Prostate gland (tissue), 2 donors: Measurements from ENCODE around the gene ZNF627.

Experiments used
- CTCF ChIP-seq, 4 experiments: fragments of 200-600 bp in 2 of 4; fragments of 450-650 bp in 2 of 4; sonication (generic) in 2 of 4; IDR thresholded peaks; 1 replicate in 3 of 4; 2 replicates in 1 of 4; pipeline ENCODE4 v1.5.1; 2016 to 2019; ENCODE audit warnings: antibody characterized with exemption in 4 of 4, mild to moderate bottlenecking in 2 of 4, moderate library complexity in 2 of 4
- POLR2A ChIP-seq: fragments of 450-650 bp; IDR thresholded peaks from one replicate; pipeline ENCODE4 v1.6.1; 2016; ENCODE audit warnings: antibody characterized with exemption, mild to moderate bottlenecking

DNA sequence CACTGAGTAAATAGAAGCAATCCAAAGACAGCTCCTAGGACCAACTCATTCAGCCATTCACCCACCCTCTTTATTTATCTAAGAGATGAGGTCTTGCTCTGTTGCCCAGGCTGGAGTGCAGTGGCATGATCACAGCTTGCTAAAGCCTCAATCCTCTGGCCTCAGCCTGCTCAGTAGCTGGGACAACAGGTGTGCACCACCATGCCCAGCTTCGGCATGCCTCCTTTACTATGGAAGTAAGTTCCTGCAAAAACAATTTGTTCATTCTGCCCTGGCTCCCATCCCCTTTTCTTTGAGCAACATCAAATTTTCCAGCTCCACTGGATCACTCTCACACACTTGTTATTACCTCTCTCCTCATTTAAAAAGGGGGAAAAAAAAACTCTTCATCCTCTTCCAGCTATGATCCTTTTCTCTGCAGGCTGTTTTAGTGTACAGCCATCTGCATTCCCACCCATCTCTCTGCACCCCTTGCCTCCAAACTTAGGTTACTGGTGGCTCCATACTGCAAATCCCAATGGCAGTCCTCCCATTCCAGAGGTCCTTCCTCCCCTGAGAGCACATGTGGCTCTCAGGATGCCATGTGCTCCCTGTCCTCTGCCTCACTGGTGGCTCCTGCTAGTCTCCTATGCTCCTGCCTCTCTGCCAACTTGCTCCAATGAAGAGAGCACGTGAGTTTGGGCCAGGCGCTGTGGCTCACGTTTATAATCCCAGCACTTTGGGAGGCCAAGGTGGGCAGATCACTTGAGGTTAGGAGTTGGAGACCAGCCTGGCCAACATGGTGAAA is 40.5 kb upstream of the ZNF627 start:
- TF ChIP-seq CTCF (IDR thresholded peaks at IDR 0.05) (no peak), POLR2A (no peak)
